DMS114 treated with DMSO at 0.1 percent for 48 hours (cell line): ENCODE data around the gene SPON2.

Experiments used
- DNase-seq: peaks from one replicate; lab custom pipeline; 2025; ENCODE audit not compliant: unreplicated experiment; lab: John Stamatoyannopoulos, UW

SPON2 gene

GRCh38 chr4:1172228-1172851 lies at the start of gene SPON2:
SPON2 (minus strand) TSS chr4:1172583.
- no peak for DNase-seq

GRCh38 chr4:1221155-1221870 lies 48.9 kb upstream of the SPON2 start:
- DNase-seq = no peak

- no peak for DNase-seq
These were observed 48.2 kb upstream of the SPON2 start for GRCh38 chr4:1220566-1220965.

- no peak for DNase-seq
These were observed 47.2 kb upstream of the SPON2 start for GRCh38 chr4:1219566-1219950.

GRCh38 chr4:1218634-1219565 lies 46.5 kb upstream of the SPON2 start:
- DNase-seq = no peak

- DNase-seq = no peak
These were observed 45.0 kb upstream of the SPON2 start for GRCh38 chr4:1217366-1217765.

GRCh38 chr4:1216869-1217294 lies 44.5 kb upstream of the SPON2 start:
- no peak for DNase-seq

- no peak for DNase-seq
These were observed 43.8 kb upstream of the SPON2 start for GRCh38 chr4:1216076-1216614.

- no peak for DNase-seq
These were observed 43.0 kb upstream of the SPON2 start for GRCh38 chr4:1215141-1216075.

- no peak for DNase-seq
These were observed 42.0 kb upstream of the SPON2 start for GRCh38 chr4:1214101-1215095.

GRCh38 chr4:1213336-1213995 lies 41.1 kb upstream of the SPON2 start:
- no peak for DNase-seq

- no peak for DNase-seq
These were observed 40.4 kb upstream of the SPON2 start for GRCh38 chr4:1212546-1213335.

- DNase-seq = no peak
These were observed 39.6 kb upstream of the SPON2 start for GRCh38 chr4:1211891-1212545.

- no peak for DNase-seq
These were observed 39.0 kb upstream of the SPON2 start for GRCh38 chr4:1211371-1211770.

GRCh38 chr4:1210971-1211370 lies 38.6 kb upstream of the SPON2 start:
- DNase-seq = no peak

GRCh38 chr4:1210241-1210841 lies 38.0 kb upstream of the SPON2 start:
- no peak for DNase-seq

GRCh38 chr4:1209821-1210220 lies 37.4 kb upstream of the SPON2 start:
- no peak for DNase-seq
